Activated CD4-positive, alpha-beta T cell treated with anti-CD3 and anti-CD28 coated beads for 48 hours (primary cell): ENCODE measurements around the gene STYXL2.

Experiments used
- DNase-seq: peaks from one replicate; pipeline ENCODE4 v3.0.0-alpha.2; 2020

Gene STYXL2

DNA sequence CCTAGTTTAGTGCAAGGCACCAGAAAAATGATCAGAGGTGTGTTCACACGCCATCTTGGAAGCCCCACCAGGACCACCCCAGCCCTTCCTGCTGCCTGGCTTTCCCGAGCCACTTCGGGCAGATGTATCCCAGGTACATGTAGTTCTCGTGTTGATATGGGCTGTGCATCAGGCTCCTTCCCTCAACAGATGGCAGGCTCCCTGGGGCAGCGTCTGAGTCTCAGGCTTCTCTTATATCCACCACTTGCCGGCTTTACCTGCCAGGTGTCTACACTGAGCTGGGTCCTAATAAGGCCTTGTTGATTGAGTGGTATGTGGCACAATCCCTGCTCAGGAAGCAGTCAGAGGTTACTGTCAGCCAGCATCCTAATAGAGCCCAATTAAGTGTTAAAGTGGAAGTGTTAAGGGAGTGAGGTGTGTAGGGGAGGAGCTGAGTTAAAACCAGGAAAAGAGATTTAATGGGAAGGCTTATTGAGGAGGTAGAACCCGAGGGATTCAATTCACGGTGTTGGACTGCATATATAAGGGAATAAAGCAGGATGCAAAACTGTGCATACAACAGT lies 12.2 kb upstream of the STYXL2 start:
- no peak for DNase-seq

DNA sequence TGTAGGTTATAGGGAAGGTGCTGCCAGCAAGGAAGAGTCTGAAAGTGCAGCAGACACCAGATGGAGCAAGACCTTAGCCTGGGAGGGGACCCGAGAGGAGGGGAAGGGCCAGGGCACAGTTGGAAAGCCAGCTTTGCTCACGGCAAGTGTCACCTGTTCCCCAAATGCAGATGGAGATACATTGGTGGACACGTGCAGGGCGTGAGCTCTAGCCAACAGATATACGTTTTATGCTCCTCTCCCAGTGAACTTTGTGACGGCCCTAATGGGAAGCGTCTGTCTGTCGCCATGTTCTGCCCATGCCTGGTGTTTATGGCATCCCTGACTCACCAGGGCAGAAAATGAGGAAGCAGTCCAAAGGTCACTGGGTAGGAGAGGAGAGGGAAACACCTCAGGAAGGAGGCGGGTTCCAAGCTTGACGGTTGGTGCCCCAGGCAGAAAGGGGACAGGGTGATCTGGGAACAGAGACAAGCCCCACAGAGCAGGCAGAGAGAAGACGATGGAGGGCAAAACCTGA lies 11.3 kb upstream of the STYXL2 start:
- DNase-seq, result no peak

DNA sequence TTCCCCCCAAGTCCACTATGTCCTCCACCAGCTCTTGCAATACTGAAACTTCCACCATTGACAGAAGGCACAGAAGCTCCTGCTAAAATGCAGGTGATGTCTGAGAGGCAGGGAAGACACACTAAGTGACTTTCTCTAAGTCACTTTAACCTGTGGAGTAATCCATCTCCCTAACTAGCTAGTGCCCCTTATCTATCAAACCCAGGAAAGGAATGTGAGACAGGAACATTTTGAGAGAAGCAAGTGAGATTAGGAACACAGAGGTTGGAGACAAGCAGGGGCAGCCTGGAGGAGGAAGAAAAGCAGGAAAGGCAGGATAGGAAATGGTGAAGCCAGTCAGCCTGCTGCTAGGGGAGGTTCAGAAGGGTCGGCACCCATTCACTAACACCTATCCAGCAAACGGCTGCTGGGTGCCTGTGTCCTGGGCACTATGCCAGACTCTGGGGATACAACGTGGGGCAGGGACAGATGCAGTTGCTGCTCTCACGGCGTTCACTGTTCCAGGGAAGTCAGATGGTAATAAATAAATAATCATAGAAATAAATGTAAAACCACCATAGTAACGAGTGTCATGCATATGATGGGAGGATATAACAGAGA lies 10.7 kb upstream of the STYXL2 start:
- DNase-seq, result no peak

DNA sequence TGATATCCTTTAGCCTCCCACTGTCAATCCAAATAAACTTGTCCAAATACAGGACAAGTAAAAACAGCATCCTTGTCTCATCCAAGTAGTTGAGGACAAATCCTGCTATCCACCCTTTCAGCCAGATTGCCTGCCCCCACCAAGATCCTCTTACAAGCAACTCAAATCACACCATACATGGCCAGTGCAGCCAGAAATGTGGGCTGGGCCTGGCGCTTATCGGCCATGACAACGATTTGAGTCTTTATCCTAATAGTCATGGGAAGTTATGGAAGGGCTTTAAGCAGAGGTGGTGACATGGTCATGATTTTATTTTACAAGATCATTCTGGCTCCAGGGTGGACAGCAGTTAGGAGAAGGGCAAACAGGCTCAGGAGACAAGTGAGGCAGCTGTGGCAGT lies 10.0 kb upstream of the STYXL2 start:
- DNase-seq, result no peak

DNA sequence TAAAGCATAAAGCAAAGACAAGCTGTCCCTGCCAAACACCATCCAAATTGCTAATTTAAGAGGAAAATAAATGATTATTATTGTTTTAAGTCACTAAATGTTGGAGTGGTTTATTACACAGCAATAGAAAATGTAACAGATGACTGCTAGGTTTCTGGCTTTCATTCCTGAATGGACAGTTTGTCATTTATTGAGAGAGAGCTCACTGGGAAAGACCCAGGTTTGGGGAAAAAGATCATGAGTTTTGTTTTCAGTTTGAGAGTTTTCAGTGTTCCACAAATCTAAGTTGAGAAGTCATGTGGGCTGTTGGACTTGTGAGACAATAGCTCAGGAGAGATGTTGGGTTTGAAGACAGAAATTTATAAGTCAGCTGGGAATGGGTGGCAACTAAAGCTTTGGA lies 9.1 kb upstream of the STYXL2 start:
- no peak for DNase-seq

DNA sequence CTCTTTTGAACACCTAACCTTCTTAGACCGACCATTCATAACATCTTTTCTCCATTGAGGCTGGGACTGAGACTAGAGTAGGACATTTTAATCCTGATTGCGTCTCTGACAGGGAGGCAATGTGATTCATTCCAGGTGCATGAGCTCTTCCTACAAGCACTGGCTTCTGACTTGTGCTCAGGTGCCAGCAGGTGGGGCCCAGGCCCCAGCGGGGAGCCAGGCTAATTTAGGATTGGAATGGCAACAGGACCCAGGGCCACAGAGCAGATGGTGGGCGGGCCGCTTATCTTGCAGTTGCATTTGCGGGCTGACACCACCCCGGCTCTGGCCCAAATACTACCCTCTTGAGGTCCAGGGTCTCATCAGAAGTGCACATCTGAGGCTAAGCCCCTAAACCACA lies 7.8 kb upstream of the STYXL2 start:
- DNase-seq, result no peak

DNA sequence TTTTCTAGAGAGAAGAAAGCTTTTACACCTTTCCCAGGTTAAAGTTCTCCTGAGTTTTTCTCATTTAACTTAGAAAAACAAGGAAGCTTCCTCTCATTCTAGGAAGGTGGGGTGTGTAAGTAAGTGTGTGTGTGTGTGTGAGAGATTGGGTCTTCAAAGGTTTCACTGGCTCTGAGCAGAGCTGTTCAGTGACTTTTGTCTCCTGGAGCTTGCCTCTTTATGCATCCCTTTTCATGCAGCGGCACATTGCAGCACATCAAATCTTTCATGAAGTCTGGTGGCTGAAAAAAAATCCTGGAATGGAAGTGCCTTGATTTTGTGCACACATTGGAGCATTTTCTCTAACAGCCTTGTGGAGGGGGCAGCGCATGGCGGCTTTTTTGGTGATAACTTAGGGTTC lies 7.1 kb upstream of the STYXL2 start:
- DNase-seq, result no peak

DNA sequence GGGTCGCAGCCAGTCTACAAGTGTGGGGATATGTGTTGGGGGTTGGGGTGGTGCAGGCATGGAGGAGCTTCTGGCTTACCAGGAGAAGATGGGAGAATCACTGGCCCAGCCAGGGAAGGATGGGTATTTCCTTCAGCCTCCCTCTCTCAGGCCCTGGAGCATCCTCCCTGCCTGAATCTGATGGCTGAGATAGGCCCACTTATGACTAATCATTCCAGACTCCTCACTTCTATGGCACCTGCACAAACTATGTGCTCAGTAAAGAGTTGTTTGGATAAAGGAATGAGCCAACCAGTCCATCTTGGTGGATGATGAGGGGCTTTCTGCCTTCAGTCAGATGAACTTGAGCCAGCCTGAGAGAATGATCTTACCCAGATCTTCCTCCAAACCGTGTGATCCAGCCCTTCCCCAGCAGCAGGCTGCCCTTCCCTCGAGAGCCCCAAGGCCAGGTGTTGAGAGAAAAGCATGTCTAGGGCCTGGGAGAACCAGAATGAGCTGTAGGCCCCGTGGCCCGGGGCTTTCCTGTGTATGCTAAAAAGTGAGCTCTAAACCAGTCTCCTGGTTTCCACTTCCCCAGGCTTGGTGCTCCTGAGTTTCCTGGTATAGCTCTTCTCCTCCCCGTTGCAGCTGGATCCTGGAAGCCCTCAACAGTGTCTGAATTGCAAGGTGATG lies 5.0 kb upstream of the STYXL2 start:
- no peak for DNase-seq

DNA sequence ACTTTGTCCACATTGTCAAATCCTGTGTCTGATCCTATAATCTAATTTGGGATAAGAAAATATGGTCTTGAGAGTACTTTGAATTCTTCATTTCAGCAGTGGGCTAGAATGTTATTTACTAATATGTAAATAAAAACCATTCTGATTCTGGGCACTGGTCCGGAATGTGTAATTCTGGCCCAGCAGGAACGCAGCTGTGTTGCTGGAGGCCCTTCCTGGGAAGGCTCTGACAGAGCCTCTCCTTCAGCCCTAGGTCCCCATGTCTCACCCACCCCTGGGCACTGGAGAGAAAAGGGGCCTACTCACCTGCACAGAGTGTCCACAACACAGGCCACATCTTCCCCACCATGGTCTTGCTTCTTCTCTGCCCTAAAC lies 3.9 kb upstream of the STYXL2 start:
- no peak for DNase-seq

DNA sequence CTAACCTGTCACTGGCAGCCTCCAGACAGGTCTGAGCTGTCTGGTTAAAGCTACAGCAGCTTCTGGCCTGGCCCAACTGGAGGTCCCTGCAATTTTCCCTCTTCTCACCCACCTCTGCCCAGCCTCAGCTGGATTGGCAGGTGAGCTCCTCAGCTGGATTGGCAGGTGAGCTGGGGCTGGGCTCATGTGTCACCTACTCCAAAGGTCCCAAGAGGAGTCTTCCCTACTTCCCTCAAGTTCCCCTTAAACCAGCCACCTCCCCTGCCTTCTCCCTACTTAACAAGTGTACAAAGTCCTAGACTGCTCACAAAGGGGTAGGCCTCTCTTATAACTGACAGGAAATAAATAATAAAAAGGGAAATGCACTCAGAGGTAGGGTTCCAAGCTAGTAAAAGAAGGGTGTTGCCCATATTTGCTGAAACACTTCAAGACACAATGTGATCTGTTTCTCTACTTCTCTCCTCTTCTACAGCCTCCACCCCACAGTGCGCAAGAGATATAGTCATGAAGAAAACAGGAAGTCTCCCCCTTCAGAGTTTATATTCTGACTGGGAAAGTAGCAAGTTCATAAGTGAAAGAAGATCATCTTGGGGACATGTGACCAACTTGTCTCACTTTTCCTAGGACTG lies 3.4 kb upstream of the STYXL2 start, which contains the start of gene GPA33:
GPA33 (minus strand) TSS at position 64 of the 629 bp plus-strand sequence. CDS start 90 bp downstream, outside the sequence.
- DNase-seq, result no peak

DNA sequence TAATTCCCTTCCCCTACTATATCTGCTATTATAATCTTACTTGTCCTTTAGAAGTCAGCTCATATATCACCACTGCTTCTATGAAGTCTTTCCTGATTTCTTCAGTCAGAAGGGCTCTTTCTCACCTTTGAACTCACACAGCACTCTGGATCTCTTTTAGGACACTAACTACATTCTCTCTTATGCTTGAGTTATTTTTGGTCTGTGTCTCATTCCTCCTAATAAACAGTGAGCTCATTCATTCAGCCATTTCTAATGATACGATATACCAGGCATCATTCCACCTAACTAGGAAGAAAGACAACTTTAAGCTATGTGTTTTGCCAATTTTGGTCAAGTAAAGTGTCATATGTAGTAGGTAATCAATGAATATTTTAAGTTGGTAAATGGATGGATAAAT lies 1.2 kb upstream of the STYXL2 start:
- no peak for DNase-seq

DNA sequence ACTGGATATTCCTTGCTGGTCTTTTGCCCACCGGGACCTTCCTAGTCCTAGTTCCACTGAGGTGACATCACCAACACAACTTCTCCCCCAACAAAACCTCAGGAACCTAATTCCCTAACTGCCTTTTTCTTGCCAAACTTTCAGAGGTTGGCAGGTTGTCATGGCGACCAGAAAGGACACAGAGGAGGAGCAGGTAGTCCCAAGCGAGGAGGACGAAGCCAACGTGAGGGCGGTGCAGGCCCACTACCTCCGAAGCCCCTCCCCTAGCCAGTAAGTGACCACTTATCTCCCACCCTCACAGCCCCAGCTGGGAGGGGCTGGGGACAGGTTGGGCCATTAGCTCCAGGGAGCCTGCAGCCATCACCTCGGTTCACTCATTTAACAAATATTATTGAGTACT lies 815 bp downstream of the STYXL2 start:
- DNase-seq, result no peak

DNA sequence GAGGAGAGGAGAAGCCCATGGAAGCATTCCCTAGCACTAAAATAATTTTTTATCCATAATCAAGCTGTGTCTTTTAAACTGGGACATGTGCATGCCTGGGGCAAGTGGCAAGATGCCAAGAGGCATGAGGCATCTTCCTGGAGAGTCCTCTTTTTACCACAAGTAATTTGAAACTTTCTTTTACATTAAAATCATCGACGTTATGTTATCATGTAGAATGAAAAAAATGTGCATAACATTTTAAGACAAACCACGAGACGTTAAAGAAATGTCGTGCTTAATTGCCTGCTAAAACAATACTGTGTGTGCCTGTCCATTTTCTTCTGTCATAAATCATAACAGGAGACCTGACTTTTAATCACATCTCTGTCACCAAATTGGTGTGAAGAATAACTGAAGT lies 1.5 kb downstream of the STYXL2 start:
- no peak for DNase-seq

DNA sequence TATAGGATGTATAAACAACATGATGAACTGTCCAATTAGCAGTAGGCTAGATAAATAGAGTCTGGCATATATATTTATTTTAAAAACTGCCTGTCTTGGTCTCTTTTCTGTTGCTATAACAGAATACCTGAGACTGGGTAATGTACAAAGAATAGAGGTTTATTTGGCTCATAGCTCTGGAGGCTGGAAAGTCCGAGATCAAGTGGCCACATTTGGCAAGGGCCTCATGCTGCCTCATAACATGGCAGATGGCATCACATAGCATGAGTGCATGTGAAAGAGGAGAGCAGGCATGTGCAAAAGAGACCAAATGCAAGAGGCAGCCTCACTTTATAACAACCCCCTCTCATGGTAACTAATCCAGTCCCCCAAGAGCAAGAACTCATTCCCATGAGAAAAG lies 6.0 kb downstream of the STYXL2 start:
- DNase-seq, result no peak

DNA sequence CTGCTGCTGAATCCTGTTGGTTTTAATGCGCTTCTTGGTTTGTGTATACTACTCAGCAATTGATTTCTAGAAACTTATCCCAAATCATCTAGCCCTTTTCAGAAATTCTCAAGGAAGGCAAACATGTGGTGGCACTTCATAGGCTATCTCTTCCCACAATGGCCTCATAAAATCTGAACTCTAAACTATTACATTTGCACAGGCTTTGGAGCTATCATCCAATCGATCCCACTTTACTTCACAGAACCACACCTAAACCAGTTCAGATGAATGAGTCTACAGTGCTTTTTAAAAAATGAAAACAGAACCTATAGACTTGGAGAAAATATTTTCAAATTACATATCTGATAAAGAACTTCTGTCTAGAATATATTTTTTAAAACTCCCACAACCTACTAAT lies 6.9 kb downstream of the STYXL2 start:
- no peak for DNase-seq

DNA sequence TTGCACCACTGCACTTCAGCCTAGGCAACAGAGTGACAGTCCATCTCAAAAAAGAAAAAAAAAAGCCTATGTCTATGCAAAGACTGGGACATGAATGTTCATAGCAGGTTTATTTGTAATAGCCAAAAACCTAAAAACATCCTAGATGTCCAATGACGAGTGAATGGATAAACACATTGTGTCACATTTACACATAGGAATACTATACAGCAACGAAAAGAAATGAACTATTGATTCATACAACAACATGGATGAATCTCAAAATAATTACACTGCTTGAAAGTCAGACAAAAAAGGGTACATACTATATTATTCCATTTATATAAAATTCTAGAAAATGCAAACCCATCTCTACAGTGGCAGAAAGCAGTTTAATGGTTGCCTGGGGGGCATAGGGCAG lies 7.9 kb downstream of the STYXL2 start:
- DNase-seq, result no peak

DNA sequence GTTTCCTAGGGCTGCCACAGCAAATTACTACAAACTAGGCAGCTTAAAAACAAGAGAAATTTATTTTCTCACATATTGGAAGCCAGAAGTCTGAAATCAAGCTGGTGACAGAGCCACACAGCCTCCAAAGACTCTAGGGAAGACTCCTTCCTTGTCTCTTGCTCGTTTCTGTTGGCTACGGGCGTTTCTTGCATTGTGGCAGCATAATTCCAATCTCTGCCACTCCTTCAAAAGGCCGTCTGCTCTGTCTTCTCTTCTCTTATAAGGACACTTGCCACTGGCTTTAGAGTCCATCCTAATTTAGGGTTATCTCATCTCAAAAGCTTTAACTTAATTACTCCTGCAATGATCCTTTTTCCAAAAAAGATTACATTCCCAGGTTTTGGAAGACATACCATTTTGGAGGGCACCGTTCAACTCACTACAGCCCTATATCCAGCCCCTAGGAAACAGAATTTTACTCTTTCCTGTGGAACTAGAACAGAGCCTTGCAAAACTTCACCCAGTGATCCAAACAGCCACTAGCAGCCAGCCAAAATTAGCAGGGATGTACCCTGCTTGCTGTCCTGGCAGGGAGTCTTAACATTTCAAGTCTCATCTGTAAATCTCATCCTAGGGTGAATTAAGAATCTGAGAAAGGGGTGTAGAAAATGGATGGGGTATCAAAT lies 9.2 kb downstream of the STYXL2 start:
- DNase-seq, result no peak

DNA sequence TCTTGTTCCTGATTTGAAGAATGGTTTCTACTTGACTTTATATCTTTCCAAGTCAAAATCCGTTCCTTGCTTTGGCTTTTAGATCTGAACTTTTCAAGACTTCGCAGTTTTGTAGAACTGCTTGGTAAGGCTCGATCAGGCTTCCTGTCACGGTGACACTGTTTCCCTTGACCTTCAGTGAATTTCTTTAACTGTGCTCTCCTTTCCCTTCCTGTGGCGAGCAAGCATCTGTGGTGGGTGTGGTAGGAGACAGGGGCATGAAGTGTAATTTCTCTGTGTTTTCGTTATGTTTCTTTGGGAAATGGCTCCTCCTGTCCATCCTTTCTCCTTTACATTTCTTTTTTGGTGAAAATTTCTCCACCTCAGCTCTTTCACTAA lies 10.4 kb downstream of the STYXL2 start:
- DNase-seq, result no peak

DNA sequence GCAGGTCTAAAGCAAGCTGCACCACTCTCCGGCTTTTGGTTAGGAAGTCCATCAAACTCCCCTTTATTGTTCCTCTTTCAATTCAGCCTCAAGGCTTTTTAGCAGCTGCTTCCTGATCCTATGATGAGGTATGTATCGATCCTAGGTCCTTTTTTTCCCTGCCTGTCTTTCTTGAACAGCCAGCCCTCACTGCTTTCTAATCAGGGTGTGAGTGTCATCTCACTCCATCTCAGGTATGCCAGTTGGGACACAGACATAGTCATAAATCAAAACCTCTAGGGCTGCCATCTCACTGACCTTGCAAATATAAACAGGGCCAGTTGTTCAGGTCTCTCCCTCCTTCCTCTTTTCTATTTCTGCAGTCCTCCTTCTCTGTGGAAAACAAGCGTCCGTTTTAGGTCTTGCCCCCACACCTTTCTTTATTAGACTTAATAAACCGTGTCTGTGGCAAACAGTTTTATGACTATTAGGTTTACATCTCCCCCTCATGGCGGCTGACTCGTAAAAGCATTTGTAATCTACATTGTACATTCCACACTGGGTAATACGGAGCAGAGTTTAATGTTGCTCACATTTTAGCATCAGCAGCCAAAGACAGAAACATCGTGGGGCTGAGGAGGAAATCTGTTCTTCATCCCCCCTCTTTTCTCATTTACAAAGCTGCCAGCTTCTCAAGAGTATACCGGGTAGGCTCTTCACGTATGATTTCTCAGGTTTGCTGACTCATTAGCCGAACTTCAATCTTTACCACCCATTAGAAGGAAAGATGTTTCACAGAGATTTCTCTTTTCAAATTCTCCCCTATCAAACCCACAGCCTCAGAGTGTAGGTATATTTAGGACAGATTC lies 11.6 kb downstream of the STYXL2 start:
- no peak for DNase-seq

DNA sequence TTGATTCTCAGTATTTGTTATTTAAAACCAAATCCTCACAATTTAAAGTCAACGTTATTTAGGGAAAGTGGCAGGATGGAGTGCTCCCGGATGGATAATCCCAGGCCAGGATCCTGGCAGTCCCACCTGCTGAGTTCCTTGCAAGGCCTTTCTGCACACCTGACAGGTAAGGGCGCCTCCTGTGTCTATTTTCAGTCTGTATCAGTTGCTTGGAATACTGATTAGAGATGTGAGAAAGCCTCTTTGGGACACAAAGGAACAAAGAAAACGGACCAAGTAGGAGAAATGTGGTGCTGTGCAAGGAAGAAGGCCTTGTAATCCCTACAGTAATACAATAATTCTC lies 12.2 kb downstream of the STYXL2 start:
- no peak for DNase-seq

DNA sequence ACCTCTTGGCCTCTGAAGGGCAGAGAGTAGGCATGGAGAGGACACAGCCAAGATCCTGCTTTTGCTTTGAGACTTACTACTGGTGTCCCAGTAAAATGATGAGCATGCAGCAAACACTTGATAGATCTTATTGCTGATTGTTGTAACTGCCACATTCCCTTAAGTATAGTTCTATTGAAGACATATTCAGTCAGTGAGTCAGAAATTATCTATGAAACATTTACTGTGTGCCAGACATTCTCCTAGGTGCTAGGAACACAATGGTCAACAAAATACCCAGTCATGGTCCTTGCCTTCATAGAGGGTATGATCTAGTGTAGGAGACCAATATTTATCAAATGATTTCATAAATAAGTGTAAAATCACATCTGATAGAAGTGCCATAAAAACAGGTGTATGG lies 13.6 kb downstream of the STYXL2 start:
- DNase-seq, result no peak

DNA sequence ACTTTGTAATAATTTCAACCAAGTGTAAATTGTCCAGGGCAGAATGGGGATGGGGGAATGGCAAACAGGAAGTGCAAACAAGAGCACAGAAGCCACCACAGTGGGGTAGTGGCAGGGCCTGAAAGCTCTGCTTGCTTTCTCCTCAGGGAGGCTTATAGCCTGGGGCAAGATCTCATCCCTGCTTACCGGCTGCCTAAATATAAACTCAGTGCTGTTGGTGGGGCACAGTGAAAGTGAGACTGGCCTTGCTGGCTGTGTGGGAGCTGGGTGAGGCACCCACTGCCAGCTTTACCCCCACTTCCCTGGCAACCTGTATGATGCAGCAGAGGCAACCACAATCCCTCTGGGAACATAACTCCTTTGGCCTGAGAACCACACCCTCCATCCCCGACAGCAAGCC lies 15.2 kb downstream of the STYXL2 start:
- no peak for DNase-seq

DNA sequence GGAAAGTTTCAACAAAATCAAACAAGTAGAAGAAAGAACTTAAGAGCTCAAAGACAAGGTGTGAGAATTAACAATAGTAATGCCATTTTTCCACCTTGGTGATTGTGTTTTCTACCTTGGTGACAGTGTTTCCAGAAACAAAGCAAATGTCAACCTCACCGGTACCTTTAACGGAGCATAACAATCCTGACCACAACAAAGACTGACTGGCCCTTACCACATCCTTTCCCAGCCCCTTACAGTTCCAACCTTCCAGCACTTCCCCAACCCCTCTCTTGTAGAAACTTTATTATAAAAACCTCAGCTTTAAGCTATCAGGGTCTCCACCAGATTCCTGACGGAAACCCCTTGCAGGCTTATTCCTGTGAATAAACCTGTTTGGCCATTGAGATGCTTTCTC lies 16.7 kb downstream of the STYXL2 start:
- no peak for DNase-seq
